ENCODE measurements around the gene SFMBT2. TPM values are rescaled to one million over a fixed set of nuclear protein-coding genes. Genes with fewer than 3 reads are reported as not detected.

Gene SFMBT2
- total RNA-seq, 1 donor from 2014 or later: 20.3 TPM

- DNase-seq (ENCODE audit: low spot score): no peak
Measured at GRCh38 chr10:7298495-7298894, 112.3 kb downstream of the SFMBT2 start.

GRCh38 chr10:7297094-7297493 lies 113.7 kb downstream of the SFMBT2 start:
- no peak for DNase-seq (ENCODE audit: low spot score)

DNA sequence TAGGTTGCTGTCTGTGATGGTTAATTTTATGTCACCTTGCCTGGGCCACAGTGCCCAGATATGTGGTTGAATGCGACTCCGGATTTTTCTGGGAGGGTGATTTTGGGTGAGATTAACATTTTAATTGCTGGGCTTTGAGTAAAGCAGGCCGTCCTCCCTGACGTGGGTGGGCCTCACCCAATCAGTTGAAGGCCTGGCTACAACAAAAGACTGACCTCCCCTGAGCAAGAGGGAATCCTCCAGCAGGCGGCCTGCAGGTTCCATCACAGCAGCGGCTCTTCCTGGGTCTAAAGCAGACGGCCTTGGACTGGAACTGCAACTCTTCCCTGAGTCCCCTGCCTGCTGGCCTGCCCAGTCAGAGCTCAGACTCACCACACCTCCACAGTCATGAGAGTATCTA lies 114.2 kb downstream of the SFMBT2 start:
- no peak for DNase-seq (ENCODE audit: low spot score)

DNA sequence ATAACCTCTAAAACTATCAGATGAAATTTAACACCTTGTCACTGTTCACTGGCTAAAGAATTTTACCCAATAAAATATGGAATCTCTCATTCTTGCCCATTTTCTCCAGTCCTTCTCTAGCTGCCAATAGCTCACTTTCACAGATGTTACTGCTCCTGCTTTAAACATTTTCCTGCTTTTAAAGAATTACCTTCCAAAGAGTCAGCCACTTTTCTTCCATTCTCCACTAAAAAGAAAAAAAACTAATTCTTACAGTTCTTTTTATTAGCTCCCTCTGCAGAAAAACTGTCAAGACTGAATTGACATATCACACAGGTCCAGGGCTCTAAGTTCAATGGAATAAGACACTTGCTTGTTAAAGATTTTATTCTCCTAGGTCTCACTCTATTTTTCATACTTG lies 114.8 kb downstream of the SFMBT2 start:
- DNase-seq (ENCODE audit: low spot score): no peak

GRCh38 chr10:7293378-7293920 lies 117.4 kb downstream of the SFMBT2 start:
- DNase-seq (ENCODE audit: low spot score): no peak

DNA sequence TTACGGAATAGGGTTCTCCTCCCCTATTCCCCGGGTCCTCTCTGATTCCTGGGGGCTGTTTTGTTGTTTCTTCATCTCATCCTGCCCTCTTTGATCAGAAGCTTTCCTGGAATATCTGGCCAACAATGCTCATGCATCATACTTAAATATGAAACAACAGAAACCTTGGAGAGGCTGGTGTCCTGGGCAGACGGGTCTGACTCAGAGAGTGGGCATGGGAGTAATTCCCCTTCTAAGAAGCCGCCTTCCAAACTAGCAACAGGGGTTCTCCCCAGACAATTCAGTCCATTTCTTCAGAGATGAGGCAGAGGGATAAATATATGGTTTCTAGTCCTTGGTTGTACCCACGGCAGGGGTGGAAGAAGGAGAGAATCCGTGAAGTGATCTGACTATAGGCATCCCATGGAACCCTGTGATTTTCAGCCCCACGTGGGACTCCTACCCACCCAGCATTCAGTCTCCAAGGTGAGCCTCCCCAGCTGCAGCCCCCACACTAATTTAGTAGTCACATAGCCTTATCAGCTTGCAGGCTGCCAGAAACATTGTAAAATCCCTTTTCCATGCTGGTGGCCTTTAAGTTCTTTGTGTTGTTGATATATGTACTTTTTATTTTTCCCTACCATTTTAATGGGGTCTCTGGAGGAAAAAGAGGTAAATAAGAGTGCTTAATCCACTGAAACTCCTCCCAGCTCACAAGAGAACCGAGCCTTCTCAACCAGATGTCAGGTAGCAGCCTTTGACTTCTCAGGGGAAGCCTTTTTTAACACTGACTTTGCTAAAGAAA lies 119.2 kb downstream of the SFMBT2 start:
- DNase-seq (ENCODE audit: low spot score): no peak

DNA sequence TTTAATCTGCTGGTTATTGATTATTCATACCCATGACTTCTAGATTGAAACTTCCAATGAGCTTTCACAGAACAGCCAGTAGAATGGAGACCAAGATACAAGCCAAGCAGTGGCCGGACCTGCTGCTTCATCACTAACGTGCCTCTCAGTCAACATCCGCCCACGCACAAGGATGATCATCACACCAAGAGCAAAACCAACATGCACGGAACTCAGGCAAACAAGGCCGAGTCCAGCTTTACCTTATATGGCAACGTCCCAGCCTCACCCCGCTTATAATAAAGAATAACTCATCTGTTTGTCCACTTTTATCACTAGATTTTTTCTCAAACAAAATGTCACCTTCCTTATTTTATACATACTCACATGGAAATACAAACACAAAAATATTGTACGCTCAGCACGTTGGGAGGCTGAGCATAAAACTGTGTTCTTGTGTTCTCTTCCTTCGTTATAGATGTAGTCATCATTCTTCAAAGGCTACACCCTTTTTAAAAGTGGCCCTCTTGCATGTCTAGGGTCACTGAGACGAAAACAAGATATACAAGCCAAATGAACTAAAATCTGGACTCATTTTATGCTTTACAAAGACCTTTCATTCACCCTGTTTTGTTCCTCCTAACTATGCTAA lies 122.7 kb downstream of the SFMBT2 start:
- DNase-seq (ENCODE audit: low spot score): no peak

- no peak for DNase-seq (ENCODE audit: low spot score)
Measured at GRCh38 chr10:7287377-7287776, 123.5 kb downstream of the SFMBT2 start.

DNA sequence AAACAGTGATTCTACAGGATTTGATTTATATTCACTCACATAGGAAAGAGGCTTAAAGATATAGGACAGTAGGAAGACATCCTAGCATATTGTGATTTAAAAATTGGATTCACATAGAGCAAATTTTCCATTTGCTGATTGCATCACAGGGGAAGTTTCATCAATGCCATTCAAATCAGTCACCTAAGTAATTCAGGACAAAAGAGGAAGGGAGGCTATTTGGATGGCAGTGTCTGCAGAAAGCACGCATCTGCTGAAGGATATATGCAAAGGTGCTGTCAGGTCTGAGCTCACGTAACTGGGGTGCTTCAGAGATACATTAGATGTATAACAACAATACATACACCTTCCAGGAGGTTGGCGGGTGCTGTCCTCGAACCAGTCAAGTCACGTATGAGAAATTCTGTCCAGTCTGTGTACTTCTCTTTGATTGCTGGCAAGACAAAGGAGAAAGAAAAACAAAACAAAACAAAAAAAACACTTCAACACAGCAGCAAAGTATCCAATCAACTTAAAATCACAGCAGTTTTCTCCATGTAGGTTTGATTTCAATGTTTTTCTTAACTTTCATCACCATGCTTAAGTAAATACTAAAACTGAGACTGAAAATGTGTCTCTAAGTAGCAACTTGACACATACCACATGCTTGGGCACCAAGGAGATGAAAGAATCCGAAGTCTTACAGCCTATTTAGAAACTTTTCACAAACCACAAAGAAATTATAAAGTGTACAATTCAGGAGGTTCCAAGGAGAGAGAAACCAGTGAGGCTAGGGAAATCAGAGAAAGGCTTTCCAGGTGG lies 125.1 kb downstream of the SFMBT2 start:
- no peak for DNase-seq (ENCODE audit: low spot score)

- no peak for DNase-seq (ENCODE audit: low spot score)
Measured at GRCh38 chr10:7283246-7283645, 127.6 kb downstream of the SFMBT2 start.

DNA sequence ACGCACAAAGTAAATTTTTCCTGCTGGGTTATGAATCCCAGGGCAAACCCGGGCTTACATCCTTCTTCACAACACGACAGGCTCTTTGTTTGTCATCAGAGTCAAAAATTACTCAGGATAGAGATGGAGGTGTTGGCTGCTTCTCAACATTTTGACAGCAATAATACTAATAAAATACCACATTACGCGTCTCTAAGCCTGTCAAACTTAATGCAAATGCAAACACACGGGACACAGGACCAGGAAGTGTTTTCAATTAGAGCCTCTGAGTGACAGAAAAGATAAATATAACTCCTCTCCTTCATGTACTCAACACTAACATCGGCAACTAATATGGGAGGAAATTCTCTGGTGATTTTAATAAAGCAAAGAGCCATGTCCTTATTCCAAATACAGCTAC lies 128.4 kb downstream of the SFMBT2 start:
- no peak for DNase-seq (ENCODE audit: low spot score)

DNA sequence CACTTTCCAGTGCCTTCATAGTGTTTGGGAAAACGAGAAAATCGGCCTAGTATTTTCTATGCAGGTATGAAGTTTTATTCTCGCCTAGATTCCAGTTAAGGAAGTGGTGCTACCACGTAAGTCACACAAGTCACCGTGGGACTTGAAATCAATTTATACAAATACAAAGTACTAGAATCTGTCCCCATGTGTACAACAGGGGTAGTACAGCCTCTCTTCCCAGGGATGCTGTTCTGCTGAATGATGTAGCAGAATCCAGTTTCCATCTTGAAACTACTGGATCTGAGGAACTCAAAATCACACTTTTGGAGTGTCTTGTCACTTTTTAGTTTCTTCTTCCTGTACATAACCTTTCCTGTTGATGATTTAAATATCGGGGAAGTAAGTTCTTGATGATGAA lies 129.4 kb downstream of the SFMBT2 start:
- DNase-seq (ENCODE audit: low spot score): no peak

GRCh38 chr10:7279303-7279702 lies 131.5 kb downstream of the SFMBT2 start:
- no peak for DNase-seq (ENCODE audit: low spot score)

GRCh38 chr10:7277867-7278266 lies 133.0 kb downstream of the SFMBT2 start:
- DNase-seq (ENCODE audit: low spot score): no peak

DNA sequence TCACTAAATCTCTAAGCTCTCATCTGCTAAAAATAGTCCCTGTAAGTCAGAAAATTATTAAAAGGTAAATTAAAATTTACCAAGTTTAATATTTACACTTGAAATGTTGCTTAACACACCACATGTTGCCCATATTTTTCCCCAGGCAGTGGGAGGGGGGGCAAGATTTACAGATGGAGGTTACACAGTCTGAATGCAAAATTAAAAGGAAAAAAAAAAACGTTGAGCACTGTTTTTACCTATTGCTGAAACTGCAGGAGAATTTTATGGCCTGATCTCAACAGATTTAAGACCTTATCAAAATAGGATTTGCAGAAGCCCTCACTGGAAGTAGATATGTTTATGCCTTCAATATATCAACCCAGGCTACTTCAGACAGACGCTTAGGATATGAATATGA lies 133.4 kb downstream of the SFMBT2 start:
- DNase-seq (ENCODE audit: low spot score): no peak

- no peak for DNase-seq (ENCODE audit: low spot score)
Measured at GRCh38 chr10:7275761-7276440, 134.9 kb downstream of the SFMBT2 start.

DNA sequence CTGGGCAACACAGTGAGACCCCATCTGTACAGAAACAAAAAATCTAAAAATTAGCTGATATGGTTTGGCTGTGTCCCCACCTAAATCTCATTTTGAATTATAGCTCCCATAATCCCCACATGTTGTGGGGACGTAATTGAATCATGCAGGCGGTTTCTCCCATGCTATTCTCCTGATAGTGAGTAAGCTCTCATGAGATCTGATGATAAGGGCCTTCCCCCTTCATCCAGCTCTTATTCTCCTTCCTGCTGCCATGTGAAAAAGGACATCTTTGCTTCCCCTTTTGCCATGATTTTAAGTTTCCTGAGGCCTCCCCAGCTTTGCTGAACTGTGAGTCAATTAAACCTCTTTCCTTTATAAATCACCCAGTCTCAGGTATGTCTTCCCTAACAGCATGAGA lies 136.5 kb downstream of the SFMBT2 start:
- no peak for DNase-seq (ENCODE audit: low spot score)

GRCh38 chr10:7272008-7272407 lies 138.8 kb downstream of the SFMBT2 start:
- DNase-seq (ENCODE audit: low spot score): no peak

GRCh38 chr10:7269988-7270387 lies 140.8 kb downstream of the SFMBT2 start:
- DNase-seq (ENCODE audit: low spot score): no peak

- no peak for DNase-seq (ENCODE audit: low spot score)
Measured at GRCh38 chr10:7267142-7267541, 143.7 kb downstream of the SFMBT2 start.

DNA sequence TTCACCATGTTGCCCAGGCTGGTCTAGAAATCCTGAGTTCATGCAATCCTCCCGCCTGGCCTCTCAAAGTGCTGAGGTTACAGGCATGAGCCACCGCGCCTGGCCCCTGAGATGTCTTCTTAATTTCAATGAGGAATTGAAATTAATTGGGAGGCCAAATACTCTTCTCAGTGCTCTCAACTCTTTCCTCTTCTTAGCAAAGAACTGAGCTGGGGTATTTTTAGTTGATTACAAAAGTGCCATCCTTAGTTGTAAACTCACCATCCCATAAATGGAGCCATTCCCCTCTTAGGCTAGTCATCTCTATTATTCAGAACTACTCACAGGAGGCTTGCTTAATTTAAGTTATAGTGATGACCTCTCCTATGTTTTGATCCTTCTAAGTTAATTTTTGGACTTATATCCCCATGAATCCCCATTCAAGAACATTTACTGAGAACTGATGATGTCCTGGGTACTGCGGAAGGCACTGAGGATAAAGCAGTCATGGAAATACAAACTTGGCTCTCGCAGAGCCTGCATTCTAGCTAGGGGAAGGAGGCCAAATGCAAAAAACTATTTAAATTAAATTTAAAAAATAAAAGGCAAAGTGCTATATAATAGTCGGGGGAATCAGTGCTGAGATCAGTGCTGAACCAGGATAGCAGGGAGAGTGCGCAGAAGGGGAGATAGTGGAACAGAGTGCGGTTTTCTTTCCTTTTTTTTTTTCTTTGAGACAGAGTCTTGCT lies 145.3 kb downstream of the SFMBT2 start:
- DNase-seq (ENCODE audit: low spot score): no peak

Data from ureter (tissue), 1 donor.